ENCODE data around the gene SNX20.

Gene SNX20

DNA sequence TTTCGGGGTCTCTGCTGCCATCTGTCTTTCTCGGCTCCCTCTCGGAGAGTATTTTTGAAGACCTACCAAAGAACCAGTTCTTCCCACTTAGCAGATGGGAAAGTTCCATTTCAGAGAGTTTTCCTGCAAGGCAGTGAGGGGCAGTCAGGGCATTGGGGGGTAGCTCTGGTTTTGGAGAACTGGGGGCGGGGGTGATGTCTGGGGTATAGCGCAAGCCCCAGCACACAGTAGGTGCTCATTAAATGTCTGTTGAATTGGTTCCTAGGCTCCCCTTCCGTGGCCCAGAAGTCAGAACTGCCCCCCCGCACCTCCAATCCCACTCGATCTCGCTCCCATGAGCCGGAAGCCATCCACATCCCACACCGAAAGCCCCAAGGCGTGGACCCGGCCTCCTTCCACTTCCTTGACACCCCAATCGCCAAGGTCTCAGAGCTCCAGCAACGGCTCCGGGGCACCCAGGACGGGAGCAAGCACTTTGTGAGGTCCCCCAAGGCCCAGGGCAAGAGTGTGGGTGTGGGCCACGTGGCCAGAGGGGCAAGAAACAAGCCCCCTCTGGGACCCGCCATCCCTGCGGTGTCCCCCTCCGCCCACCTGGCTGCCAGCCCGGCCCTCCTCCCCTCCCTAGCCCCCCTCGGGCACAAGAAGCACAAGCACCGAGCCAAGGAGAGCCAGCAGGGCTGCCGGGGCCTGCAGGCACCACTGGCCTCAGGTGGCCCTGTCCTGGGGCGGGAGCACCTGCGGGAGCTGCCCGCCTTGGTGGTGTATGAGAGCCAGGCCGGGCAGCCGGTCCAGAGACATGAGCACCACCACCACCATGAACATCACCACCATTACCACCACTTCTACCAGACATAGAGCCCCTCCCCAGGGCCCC is 47.9 kb downstream of the SNX20 start:
- no peak for DNase-seq

- DNase-seq = no peak
These were observed 49.0 kb downstream of the SNX20 start for GRCh38 chr16:50631985-50632576.

- no peak for DNase-seq
These were observed 49.7 kb downstream of the SNX20 start for GRCh38 chr16:50631249-50631984.

- no peak for DNase-seq
These were observed 50.6 kb downstream of the SNX20 start for GRCh38 chr16:50630394-50631020.

- no peak for DNase-seq
These were observed 51.8 kb downstream of the SNX20 start for GRCh38 chr16:50629334-50629733.

GRCh38 chr16:50628156-50628802 is 52.8 kb downstream of the SNX20 start:
- DNase-seq = no peak

DNA sequence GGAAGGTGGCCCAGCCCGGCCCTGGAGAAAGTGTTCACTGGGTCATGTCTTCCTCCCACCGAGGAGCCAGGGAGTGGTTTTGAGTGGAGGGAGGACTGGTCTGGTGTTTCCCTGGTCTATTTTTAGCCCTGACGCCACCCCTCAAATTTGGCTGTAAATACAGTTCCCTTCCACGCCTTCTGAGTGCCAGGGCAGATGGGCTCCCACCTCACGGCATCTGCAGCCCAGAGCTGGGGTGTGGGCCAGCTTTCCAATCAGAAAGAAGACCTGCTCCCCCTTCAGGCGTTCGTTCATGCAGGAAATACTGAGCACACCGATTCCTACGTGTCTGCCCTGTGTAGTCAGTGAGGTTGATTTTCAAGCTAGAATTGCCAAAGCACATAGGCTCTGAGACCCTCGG is 53.7 kb downstream of the SNX20 start:
- peak; percentile 86 for DNase-seq

- DNase-seq = no peak
These were observed 54.2 kb downstream of the SNX20 start for GRCh38 chr16:50626868-50627267.

GRCh38 chr16:50625374-50625773 is 55.7 kb downstream of the SNX20 start:
- DNase-seq = no peak

DNA sequence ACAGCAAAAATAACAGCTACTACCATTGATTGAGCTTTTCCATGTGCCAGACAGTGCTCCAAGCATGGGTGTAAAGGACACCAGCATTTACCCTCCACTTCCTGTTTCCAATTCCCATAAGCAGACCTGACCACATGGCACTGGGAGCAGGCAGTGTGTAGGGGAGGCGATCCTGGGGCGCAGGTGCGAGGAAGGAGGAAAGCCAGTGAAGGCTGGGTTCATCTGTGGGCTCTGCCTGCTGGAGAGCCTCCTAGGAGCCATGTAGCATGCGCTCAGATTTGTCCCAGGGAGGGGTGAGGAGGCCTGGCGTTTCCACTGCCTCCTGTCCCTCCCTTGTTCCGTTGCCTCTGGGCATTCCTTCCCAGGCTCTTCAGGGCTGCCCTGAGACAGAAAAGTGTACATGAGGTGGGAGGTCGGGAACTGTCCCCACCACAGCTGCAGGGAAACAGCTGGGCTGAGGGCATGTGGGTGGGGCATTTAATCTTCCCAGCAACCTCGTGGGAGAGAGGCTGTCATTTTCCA is 56.6 kb downstream of the SNX20 start:
- no peak for DNase-seq

DNA sequence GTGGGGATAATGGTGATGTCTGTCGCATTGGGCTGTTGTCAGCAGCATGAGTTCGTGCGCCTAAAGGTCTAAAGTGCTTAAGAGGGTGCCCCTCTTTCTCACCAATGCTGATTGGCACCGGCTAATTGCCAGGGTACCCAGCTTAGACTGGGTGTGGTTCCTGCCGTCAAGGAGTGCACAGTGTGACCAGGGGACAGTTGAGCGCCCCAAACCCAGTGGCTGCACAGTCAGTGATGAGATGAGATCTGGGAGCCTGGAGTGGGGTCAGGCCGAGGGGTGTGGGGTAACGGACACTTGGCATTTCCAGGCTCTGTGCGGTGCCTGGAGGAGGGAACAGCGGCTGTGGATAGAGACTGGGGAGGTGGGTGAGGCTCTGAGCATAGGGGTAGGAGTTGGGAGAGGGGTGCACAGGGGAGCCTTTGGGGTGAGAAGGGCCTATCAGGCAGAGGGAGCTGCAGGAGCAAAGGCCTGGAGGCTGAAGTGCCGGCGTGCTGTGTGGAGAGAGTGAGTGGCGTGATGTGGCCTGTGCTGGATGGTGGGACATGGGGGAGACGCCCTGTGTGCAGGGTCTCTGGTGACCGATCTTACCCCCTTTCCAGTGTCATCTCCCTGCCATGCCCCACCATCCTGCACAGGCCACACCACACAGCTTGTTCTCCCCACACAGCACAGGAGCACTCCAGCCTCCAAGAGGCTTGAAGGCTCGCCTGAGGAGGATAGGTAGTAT is 58.3 kb downstream of the SNX20 start:
- no peak for DNase-seq

DNA sequence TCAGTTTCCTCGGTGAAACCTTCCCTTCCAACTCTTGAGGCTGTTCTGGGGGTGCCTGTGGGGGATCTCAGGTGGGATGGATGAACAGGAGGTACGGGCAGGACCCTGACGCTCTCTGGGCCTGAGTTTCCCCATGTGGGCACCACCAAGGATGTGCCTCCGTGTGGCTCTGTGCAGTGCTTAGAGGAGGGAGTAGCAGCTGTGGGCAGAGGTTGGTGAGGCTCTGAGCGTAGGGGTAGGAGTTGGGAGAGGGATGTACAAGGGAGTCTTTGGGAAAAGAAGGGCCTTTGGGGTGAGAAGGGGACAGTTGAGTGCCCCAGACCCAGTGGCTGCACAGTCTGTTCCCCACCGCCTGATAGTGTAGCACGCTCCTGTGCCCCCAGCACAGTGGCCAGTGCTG is 59.1 kb downstream of the SNX20 start:
- DNase-seq = no peak

Data from right hindlimb (tissue), 1 donor.